Upper lobe of right lung (tissue), 1 donor: ENCODE results near the gene VPS50. TPM values are rescaled to one million over a fixed set of nuclear protein-coding genes. Genes with fewer than 3 reads are reported as not detected.

Experiments
- ATAC-seq: fragments of 200-7000 bp; cut with Tn5 transposase; one replicate; pipeline ENCODE4 v1.9.1; 2020; ENCODE audit warnings: mild to moderate bottlenecking, moderate library complexity
- DNase-seq: peaks from one replicate; pipeline ENCODE4 v3.0.0-alpha.2; 2020
- H3K27ac ChIP-seq: fragments of 200-600 bp; one replicate; pipeline ENCODE4 v1.8.0; 2022
- H3K27me3 ChIP-seq: fragments of 200-600 bp; one replicate; pipeline ENCODE4 v1.8.0; 2022; ENCODE audit warnings: mild to moderate bottlenecking
- H3K36me3 ChIP-seq: fragments of 200-600 bp; one replicate; pipeline ENCODE4 v1.8.0; 2022
- H3K4me1 ChIP-seq: fragments of 200-600 bp; one replicate; pipeline ENCODE4 v1.8.0; 2022
- H3K4me3 ChIP-seq: fragments of 200-600 bp; one replicate; pipeline ENCODE4 v1.8.0; 2022; ENCODE audit warnings: mild to moderate bottlenecking
- H3K9me3 ChIP-seq: fragments of 200-600 bp; one replicate; pipeline ENCODE4 v1.8.0; 2022
- intact Hi-C: fragments of 100-400 bp; cut with DNase I; formaldehyde crosslinking; loops from one replicate; pipeline ENCODE4 v1.11.0; 2022
- total RNA-seq: library from RNA; stranded (reverse); fragmentation: NEBNext Ultra II Directional; extraction: Animal tissue kit (Norgen Biotek cat#: 25700); gene quantifications from one replicate; pipeline ENCODE4 v1.2.1, GENCODE V29; 2021
- TF ChIP-seq, protein P1 (sequence below): fragments of 200-600 bp; IDR thresholded peaks from one replicate; pipeline ENCODE4 v1.8.0; 2022; ENCODE audit warnings: antibody characterized with exemption
- donor health status: DM: no; HTN: yes; CAD: no; lungs with severe emphysema.

VPS50 gene
- total RNA-seq, 1 donor from 2014 or later = 30.2 TPM

DNA sequence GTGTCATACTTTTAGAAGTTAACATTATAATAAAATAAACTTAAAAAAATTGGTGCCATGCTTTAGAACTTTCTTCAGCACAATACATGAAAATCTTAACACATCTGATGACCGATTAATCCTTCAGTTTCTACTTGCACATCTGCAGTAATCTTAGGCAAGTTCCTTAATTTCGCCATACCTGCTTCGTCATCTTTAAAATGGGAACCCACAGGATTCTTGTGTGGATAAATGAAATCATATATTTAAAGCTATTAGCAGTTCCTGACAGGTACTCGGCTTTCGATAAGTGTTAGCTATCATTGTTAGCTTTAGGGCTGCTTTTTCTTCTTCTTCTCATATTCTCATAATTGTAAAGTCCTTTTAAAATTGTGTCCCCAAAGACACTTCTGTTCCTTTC, 907 bp upstream of the VPS50 start:
- Histone ChIP-seq H3K4me3 (peak overlapping the region; percentile 85), H3K4me1 (peaks cover 17% of the 10 kb centered on the region), H3K27ac (peak overlapping the region; percentile 84), H3K9me3 (no peaks in the 10 kb centered on the region), H3K36me3 (no peaks in the 10 kb centered on the region), H3K27me3 (no peaks in the 10 kb centered on the region)
- DNase-seq = no peak
- ATAC-seq = no peak
- TF ChIP-seq, protein P1, sequence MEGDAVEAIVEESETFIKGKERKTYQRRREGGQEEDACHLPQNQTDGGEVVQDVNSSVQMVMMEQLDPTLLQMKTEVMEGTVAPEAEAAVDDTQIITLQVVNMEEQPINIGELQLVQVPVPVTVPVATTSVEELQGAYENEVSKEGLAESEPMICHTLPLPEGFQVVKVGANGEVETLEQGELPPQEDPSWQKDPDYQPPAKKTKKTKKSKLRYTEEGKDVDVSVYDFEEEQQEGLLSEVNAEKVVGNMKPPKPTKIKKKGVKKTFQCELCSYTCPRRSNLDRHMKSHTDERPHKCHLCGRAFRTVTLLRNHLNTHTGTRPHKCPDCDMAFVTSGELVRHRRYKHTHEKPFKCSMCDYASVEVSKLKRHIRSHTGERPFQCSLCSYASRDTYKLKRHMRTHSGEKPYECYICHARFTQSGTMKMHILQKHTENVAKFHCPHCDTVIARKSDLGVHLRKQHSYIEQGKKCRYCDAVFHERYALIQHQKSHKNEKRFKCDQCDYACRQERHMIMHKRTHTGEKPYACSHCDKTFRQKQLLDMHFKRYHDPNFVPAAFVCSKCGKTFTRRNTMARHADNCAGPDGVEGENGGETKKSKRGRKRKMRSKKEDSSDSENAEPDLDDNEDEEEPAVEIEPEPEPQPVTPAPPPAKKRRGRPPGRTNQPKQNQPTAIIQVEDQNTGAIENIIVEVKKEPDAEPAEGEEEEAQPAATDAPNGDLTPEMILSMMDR = no peak
- intact Hi-C loops = loop anchor here (10.0 kb wide), 1 partner anchor 774 kb away; the partner anchor contains the start of gene BET1

DNA sequence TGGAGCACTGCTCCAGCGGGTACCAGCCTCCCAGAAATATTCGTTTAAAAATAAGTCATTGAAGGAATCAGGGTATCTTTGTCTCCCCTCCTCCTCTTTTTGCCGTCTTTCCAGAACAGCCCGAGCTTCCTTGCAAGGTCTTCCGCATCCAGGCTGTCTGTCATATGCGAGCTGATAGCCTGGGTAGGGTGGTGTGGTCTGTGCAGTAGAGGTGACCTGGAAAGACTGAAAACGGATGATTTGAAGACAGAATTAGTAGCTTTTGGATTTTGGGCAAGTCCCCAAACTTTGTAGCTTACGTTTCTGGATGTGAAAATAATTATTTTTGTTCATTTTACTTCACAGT, 480 bp downstream of the VPS50 start:
- Histone ChIP-seq H3K27me3 (no peaks in the 10 kb centered on the region), H3K27ac (peak overlapping the region; percentile 65), H3K4me1 (peaks cover 17% of the 10 kb centered on the region), H3K36me3 (no peaks in the 10 kb centered on the region), H3K4me3 (peak overlapping the region; percentile 85), H3K9me3 (no peaks in the 10 kb centered on the region)
- DNase-seq (no peak), ATAC-seq (peak; percentile 2)
- TF ChIP-seq, protein P1 = no peak
- intact Hi-C loops = loop anchor here (10.0 kb wide), 1 partner anchor 772 kb away; the partner anchor contains the start of gene BET1

DNA sequence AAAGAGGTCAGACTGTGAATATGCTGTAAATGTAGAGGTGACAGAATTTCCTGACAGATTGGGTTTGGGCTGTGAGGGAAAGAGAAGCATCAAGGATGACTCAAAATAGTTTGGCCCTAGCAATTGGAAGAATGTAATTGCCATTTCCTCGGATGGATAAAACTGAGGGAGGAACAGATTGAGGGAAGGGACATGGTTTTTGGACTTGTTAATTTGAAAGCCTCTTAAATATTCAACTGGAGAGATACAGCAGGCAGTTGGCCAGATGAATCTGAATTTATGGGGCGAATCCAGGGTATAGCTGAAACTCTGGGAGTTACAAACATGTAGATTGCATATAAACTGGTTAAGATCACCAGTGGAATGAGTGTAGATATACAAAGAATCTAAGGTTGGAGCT, 3.4 kb downstream of the VPS50 start:
- no peak for ATAC-seq
- peaks cover 1% of the 10 kb centered on the region for H3K36me3 ChIP-seq

DNA sequence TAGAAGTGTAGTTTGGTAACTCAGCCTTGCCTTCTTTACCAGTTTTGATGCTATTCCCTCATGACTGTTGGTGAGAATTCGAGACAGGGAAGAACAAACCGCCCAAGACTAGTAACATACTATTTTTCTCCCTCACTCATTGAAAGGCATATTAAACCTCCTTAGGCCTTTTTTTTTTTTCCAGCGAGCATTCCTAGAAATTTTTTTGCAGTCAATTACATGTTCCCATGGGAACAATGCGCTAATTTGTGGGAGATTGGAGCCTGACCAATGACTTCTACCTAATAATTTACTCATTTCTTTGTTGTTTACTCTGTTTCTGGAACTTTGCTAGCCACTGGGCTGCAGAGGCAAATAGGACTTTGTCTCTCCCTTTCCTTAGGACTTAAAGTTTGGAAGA, 6.0 kb downstream of the VPS50 start:
- Histone ChIP-seq H3K4me3 (no peak overlapping the region), H3K4me1 (peaks cover 9% of the 10 kb centered on the region), H3K9me3 (no peaks in the 10 kb centered on the region), H3K27me3 (no peaks in the 10 kb centered on the region), H3K27ac (no peak overlapping the region), H3K36me3 (peaks cover 5% of the 10 kb centered on the region)
- ATAC-seq (no peak), DNase-seq (no peak)
- intact Hi-C loops = loop anchor here (10.0 kb wide), 1 partner anchor 767 kb away; the partner anchor contains the start of gene BET1
- TF ChIP-seq, protein P1 = no peak

More for the DNA sequence above, 3.4 kb downstream of the VPS50 start:
- TF ChIP-seq, protein P1 = no peak
- Histone ChIP-seq H3K27me3 (no peaks in the 10 kb centered on the region), H3K27ac (no peak overlapping the region), H3K9me3 (no peaks in the 10 kb centered on the region), H3K4me3 (no peak overlapping the region), H3K4me1 (peaks cover 17% of the 10 kb centered on the region)
- intact Hi-C loops = loop anchor here (10.0 kb wide), 1 partner anchor 769 kb away; the partner anchor contains the start of gene BET1
- no peak for DNase-seq

DNA sequence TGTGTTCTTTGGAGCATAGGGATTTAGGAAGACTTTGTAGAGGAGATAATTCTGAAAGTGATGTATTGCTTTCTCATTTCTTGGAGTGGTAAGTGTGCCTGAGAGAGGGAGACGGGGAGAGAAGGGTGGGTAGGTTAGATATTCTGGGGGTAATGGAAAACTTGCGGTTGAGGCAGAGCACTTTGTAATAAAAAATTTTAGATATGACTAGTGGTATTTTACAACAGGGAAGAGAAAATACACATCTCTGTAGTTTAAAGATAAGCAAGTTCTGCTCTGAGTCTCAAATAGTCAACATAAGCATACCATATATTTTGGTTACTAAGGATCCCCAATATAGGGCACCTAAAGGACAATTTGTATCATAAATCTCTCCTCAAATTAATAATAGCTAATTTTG, 6.6 kb downstream of the VPS50 start:
- TF ChIP-seq, protein P1 = no peak
- Histone ChIP-seq H3K4me3 (no peak overlapping the region), H3K36me3 (peaks cover 5% of the 10 kb centered on the region), H3K4me1 (peaks cover 3% of the 10 kb centered on the region), H3K27me3 (no peaks in the 10 kb centered on the region), H3K27ac (no peak overlapping the region), H3K9me3 (no peaks in the 10 kb centered on the region)
- intact Hi-C loops = loop anchor here (10.0 kb wide), 1 partner anchor 766 kb away; the partner anchor contains the start of gene BET1
- DNase-seq (no peak), ATAC-seq (no peak)

DNA sequence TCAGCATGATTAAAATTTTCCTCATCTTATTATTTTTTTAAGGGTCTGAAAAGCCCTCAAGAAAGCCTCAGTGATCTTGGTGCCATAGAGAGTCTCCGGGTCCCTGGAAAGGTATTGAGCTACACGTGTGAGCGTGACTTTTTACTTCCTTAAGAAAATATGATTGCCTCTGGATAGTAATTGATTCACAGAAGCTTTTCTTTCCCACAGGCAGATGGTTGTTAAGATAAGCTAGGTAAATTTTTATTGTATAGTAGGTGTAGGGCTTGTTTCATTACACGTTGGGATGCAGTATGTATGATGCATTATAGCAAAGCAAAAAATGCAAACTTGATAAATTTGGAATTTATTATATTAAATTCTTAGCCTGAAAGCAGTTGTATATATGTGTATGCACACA, 7.7 kb downstream of the VPS50 start:
- no peak overlapping the region for H3K4me3 ChIP-seq
- no peak overlapping the region for H3K27ac ChIP-seq
- H3K27me3 ChIP-seq = no peaks in the 10 kb centered on the region
- ATAC-seq = no peak
- TF ChIP-seq, protein P1 = no peak
- no peaks in the 10 kb centered on the region for H3K9me3 ChIP-seq
- no peak for DNase-seq
- no peaks in the 10 kb centered on the region for H3K4me1 ChIP-seq
- intact Hi-C loops = loop anchor here (10.0 kb wide), 1 partner anchor 765 kb away; the partner anchor contains the start of gene BET1
- peaks cover 5% of the 10 kb centered on the region for H3K36me3 ChIP-seq
